ENCODE results near the gene ZNF587B.
"Not testable (repeated sequence)": the region's sequence is repeated elsewhere in the genome, so short reads cannot be mapped to it uniquely, and the experiment has no call there.

The ZNF587B gene

DNA sequence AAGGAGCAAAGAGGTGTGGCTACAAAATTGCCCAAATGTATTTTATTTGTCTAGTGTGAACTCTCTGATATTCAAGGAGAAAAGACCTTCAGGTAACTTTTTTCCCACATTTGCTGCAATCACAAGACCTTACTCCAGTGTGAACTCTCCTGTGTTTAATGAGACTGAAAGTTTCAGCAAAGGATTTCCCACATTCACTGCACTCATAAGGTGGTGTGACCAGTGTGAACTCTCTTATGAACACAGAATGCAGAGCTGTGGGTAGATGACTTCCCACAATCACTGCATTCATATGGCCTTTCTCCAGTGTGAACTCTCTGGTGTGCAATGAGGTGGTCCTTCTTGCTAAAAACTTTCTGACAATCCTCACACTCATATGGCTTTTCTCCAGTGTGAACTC lies 42.4 kb downstream of the ZNF587B start:
- DNase-seq (ENCODE audit: low read depth) = no peak

DNA sequence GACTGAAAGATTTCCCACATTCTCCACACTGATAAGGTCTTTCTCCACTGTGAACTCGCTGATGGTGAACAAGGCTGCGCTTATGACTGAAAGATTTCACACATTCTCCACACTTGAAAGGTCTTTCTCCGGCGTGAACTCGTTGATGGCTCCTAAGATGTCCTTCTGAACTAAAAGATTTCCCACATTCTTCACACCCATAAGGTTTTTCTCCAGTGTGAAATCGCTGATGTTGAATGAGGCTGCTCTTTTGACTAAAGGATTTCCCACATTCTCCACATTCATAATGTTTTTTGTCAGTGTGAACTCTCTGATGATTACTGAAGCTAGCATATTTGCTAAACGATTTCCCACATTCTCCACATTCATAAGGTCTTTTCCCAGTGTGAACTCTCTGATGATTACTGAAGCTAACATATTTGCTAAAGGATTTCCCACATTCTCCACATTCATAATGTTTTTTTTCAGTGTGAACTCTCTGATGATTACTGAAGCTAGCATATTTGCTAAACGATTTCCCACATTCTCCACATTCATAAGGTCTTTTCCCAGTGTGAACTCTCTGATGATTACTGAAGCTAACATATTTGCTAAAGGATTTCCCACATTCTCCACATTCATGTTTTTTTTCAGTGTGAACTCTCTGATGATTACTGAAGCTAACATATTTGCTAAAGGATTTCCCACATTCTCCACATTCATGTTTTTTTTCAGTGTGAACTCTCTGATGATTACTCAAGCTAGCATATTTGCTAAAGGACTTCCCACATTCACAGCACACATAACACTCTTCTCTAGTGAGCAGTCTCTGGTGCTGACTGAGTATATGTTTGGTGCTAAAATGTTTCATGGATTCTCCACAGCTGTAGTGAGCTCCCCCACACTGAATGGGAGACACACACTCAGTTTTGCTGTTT lies 44.0 kb downstream of the ZNF587B start:
- DNase-seq (ENCODE audit: low read depth) = not testable (repeated sequence)

DNA sequence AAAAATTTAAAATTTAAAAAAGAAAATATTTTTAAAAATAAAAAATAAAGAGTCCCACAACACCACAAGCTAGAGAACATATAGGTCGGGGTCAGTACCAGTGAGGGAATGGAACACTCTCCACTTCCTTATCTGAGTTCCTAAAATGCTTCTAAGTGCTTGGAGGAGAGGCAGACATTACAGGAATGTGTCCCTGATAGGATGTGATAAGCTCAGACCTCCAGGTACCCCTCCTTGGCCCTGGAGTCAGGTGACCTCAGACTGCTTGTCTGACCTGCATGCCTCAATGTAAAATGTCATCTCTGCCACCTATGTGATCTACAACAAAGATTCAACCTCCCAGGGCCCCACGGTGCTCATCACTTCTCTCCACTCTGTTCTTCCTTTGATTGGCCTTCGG lies 55.9 kb downstream of the ZNF587B start:
- DNase-seq (ENCODE audit: low read depth) = no peak

DNA sequence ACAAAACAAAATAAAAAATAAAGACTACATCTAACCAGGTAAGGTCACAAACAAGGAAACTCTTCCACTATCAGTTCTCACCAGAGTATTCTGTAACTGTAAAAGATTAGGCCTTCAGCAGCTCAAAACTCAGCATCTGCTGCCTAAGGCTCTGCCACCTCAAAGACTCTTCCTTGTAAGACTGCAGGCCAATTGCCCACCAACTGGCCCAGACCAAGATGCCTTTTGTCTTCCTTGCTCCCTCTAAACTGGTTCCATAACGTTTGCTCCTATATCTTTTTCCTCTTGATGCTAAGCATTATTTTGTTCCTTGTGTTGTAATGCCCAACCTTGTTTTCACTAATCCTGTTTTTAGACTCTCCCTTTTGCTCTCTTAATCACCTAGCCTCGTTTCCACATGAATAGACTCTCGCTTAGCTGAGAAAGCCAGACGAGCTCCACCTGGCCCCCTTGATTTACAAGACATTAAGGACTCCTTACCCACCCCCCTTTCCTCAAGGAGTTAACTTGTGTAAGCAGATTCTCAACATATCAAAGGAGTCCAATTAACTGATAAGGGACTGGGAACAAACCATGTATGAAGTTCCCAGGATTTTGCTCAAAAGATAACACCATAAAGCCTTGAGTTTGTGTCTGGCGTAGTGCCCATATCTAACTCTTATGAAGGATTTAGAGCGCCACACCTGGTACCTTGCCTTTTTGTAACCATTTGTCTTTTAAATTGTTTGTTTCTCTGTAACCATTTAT lies 57.3 kb downstream of the ZNF587B start:
- no peak for DNase-seq (ENCODE audit: low read depth)

DNA sequence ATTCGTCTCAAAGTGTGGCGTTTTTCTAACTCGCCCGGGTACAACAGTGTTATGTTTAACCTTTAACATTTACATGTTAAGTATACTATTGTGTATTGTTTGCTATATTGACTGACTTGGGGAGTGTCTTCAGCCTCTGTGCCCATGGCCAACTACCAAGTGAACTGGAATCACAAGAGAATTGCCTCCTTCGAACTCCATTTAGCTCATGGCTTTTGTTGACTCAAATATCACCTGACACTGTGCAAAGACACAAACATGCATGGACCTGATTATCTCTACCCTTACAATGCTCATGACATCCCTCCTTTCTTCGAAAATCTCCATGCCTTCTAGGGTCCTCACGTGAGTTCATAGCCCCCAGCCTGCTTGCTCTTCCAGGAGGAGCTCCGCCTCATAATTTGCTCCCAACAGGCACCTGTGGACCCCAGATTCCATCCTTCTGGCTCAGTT lies 58.0 kb downstream of the ZNF587B start:
- DNase-seq (ENCODE audit: low read depth) = no peak

DNA sequence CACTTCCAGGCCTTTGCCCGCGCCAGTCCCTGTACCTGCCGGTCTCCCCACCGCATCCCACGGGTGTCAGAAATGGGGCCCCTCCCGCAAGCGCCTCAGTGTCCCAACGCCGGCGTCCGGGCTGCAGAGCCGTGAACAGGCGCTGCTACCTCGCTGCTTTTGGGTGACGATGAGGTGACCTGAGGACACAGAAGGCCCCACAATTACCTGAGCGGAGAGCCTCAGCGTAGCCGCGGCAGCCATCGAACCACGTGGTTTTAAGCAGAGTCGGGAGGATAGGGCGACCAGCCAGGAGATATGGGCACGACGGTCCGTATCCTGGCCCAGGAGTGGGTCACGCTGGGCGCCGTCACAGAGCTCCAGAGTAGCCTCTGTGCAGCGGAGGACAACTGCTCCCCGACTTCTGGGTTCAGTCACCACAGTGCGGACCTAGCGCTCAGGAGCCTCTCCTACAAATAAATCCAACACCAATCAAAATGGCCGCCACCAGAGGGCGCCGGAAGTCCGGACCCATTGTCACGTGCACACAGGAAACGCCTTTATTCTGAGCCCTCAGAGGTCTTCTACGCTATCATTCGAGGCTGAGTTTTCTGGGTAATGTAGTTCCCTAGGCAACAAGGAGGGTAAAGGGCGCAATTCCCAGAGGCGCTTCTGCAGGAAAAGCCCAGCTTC lies 58.6 kb downstream of the ZNF587B start, which contains the start of gene ZNF814:
TSS of gene ZNF814 (minus strand) at position 478 of the 672 bp plus-strand sequence. CDS start at position 243, 235 bp downstream.
- peak; percentile 29 for DNase-seq (ENCODE audit: low read depth)

DNA sequence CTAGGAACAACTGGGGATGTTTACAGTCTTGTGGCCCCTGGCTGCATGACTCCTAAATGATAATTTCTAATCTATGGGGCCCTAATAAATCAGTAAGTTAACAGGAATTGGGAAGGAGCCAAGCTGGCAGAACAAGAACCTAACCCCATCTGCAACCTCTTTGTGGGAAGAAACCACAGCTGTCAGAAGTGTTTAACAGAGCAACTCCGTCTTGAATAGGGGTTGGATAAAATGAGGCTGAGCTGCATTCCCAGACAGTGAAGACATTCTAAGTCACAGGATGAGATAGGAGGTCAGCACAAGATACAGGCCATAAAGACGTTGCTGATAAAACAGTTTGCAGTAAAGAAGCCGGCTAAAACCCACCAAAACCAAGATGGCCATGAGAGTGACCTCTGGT lies 60.6 kb downstream of the ZNF587B start:
- DNase-seq (ENCODE audit: low read depth) = not testable (repeated sequence)

All from T-helper 22 cell (primary cell).